Measurements from ENCODE around the gene VSTM2B. TPM values are rescaled to one million over a fixed set of nuclear protein-coding genes. Genes with fewer than 3 reads are reported as not detected.

Gene VSTM2B
- total and polyA plus RNA-seq, 10 donors = not detected

GRCh38 chr19:29530540-29531457 lies 5.0 kb downstream of the VSTM2B start:
- H3K4me1 ChIP-seq = peaks cover 23 to 48% (median 40%) of the 10 kb centered on the region in 6 donors
- H3K36me3 ChIP-seq = no peaks in the 10 kb centered on the region
- TF ChIP-seq CTCF (IDR thresholded peaks at IDR 0.05 in 8 of 11, conservative IDR thresholded peaks at IDR 0.05 in 3 of 11) (no peak), POLR2AphosphoS5 (IDR thresholded peaks at IDR 0.05) (no peak), POLR2A (IDR thresholded peaks at IDR 0.05) (no peak)
- no peak overlapping the region for H3K4me3 ChIP-seq
- peaks cover 10 to 100% (median 70%) of the 10 kb centered on the region in 7 donors for H3K27me3 ChIP-seq (replicated peaks in 1 of 7)
- peaks cover 0 to 17% (median 0%) of the 10 kb centered on the region in 8 donors for H3K9me3 ChIP-seq
- intact Hi-C loops (cut with DNase I; ENCODE audit: low total_unique reads) = no loop called here
- H3K27ac ChIP-seq = no peak overlapping the region
- 23 to 33% (median 24%) methylated on average over 14 to 15 of the region's 15 CpGs for WGBS, 5 donors
- peak; percentile 51 for DNase-seq

- intact Hi-C loops (cut with DNase I; ENCODE audit: low total_unique reads) = no loop called here
- no peak overlapping the region for H3K4me3 ChIP-seq
- H3K4me1 ChIP-seq = peaks cover 18 to 40% (median 34%) of the 10 kb centered on the region in 6 donors
- WGBS, 5 donors = 70 to 93% (median 85%) methylated on average over 7 of the region's 7 CpGs
- peak; percentile 33 for DNase-seq
- H3K27ac ChIP-seq = no peak overlapping the region
- H3K27me3 ChIP-seq (replicated peaks in 1 of 7) = peaks cover 10 to 92% (median 63%) of the 10 kb centered on the region in 7 donors
- no peak for TF ChIP-seq POLR2A (IDR thresholded peaks at IDR 0.05)
- no peak for TF ChIP-seq POLR2AphosphoS5 (IDR thresholded peaks at IDR 0.05)
- TF ChIP-seq CTCF (IDR thresholded peaks at IDR 0.05 in 8 of 11, conservative IDR thresholded peaks at IDR 0.05 in 3 of 11) = no peak
- H3K36me3 ChIP-seq = no peaks in the 10 kb centered on the region
- peaks cover 0 to 17% (median 0%) of the 10 kb centered on the region in 8 donors for H3K9me3 ChIP-seq
Measured at GRCh38 chr19:29531458-29532025, 5.7 kb downstream of the VSTM2B start.

GRCh38 chr19:29532097-29532496 lies 6.3 kb downstream of the VSTM2B start:
- Histone ChIP-seq H3K36me3 (no peaks in the 10 kb centered on the region), H3K4me1 (peaks cover 13 to 35% (median 28%) of the 10 kb centered on the region in 6 donors), H3K27me3 (replicated peaks in 1 of 7) (peaks cover 10 to 88% (median 57%) of the 10 kb centered on the region in 7 donors), H3K27ac (no peak overlapping the region), H3K4me3 (no peak overlapping the region), H3K9me3 (peaks cover 0 to 17% (median 0%) of the 10 kb centered on the region in 8 donors)
- TF ChIP-seq CTCF (IDR thresholded peaks at IDR 0.05 in 8 of 11, conservative IDR thresholded peaks at IDR 0.05 in 3 of 11) = no peak
- TF ChIP-seq POLR2A (IDR thresholded peaks at IDR 0.05) = no peak
- no peak for TF ChIP-seq POLR2AphosphoS5 (IDR thresholded peaks at IDR 0.05)
- peak; percentile 18 for DNase-seq
- WGBS, 5 donors = 54 to 77% (median 70%) methylated on average over 7 to 8 of the region's 8 CpGs
- intact Hi-C loops (cut with DNase I; ENCODE audit: low total_unique reads) = no loop called here

- WGBS, 5 donors = 73 to 86% (median 81%) methylated on average over 3 of the region's 3 CpGs; no CpG with 5 or more reads in 1 of the 5 donors
- Histone ChIP-seq H3K4me1 (peaks cover 10 to 26% (median 20%) of the 10 kb centered on the region in 6 donors), H3K4me3 (no peak overlapping the region), H3K9me3 (peaks cover 0 to 17% (median 0%) of the 10 kb centered on the region in 8 donors), H3K27ac (no peak overlapping the region), H3K36me3 (no peaks in the 10 kb centered on the region), H3K27me3 (replicated peaks in 1 of 7) (peaks cover 10 to 87% (median 49%) of the 10 kb centered on the region in 7 donors)
- peak; percentile 46 for DNase-seq
- intact Hi-C loops (cut with DNase I; ENCODE audit: low total_unique reads) = no loop called here
- TF ChIP-seq POLR2AphosphoS5 (IDR thresholded peaks at IDR 0.05) (no peak), POLR2A (IDR thresholded peaks at IDR 0.05) (no peak), CTCF (IDR thresholded peaks at IDR 0.05 in 8 of 11, conservative IDR thresholded peaks at IDR 0.05 in 3 of 11) (no peak)
Measured at GRCh38 chr19:29532956-29533355, 7.2 kb downstream of the VSTM2B start.

Measured in spleen (tissue), 11 donors.